ENCODE measurements around the gene TNFAIP8L3. TPM values are rescaled to one million over a fixed set of nuclear protein-coding genes. Genes with fewer than 3 reads are reported as not detected.

Gene TNFAIP8L3
- total RNA-seq, 1 experiment from 2014 or later: 0.20 TPM

DNA sequence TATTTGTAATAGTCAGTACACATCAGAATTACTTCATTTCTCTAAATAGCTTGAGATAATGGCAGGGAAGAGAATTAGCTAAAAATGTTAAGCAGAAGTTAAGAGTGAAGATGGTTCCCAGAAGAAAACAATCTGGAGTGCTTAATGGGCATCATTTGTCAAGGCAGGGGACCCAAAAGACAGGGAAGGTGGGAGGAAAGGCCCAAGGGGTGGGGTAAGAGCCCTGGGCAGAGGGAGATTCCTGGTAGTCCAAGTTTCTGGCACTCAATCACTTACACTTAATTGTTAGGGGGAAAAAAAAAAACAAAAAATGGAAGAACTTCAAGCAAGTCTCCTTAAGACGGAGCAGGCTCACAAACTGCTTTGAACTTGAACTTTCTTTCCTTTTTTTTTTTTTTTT, 28.9 kb downstream of the TNFAIP8L3 start:
- H3K36me3 ChIP-seq (ENCODE audit: low read depth): no peaks in the 10 kb centered on the region
- H3K9me2 ChIP-seq (ENCODE audit: insufficient read depth): no peaks in the 10 kb centered on the region
- H3K9me3 ChIP-seq (ENCODE audit: insufficient read depth, low read depth): no peaks in the 10 kb centered on the region
- H3K4me3 ChIP-seq: no peak overlapping the region
- BruUV-seq (replicated peaks): no TSS peak
- no peak for DNase-seq
- no peak overlapping the region for H3K27ac ChIP-seq
- intact Hi-C loops (cut with micrococcal nuclease; ENCODE audit: unreplicated experiment): no loop called here
- TF ChIP-seq, protein P1, sequence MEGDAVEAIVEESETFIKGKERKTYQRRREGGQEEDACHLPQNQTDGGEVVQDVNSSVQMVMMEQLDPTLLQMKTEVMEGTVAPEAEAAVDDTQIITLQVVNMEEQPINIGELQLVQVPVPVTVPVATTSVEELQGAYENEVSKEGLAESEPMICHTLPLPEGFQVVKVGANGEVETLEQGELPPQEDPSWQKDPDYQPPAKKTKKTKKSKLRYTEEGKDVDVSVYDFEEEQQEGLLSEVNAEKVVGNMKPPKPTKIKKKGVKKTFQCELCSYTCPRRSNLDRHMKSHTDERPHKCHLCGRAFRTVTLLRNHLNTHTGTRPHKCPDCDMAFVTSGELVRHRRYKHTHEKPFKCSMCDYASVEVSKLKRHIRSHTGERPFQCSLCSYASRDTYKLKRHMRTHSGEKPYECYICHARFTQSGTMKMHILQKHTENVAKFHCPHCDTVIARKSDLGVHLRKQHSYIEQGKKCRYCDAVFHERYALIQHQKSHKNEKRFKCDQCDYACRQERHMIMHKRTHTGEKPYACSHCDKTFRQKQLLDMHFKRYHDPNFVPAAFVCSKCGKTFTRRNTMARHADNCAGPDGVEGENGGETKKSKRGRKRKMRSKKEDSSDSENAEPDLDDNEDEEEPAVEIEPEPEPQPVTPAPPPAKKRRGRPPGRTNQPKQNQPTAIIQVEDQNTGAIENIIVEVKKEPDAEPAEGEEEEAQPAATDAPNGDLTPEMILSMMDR (conservative IDR thresholded peaks at IDR 0.05): no peak
- no peak for TF ChIP-seq EZH2 (IDR thresholded peaks at IDR 0.05; ENCODE audit: low read depth)
- ChIA-PET POLR2A (ENCODE audit: unreplicated experiment) (no interaction called here), CTCF (no interaction called here)
- H2AFZ ChIP-seq: no peak overlapping the region
- no peaks in the 10 kb centered on the region for H3K4me1 ChIP-seq (replicated peaks; ENCODE audit: insufficient read depth)
- H3F3A ChIP-seq (ENCODE audit: insufficient read depth, low read depth): no peaks in the 10 kb centered on the region
- H3K79me2 ChIP-seq (ENCODE audit: low read depth): no peaks in the 10 kb centered on the region
- no peaks in the 10 kb centered on the region for H3K27me3 ChIP-seq (ENCODE audit: insufficient read depth, low read depth)
- no peak overlapping the region for H3K4me2 ChIP-seq
- no peaks in the 10 kb centered on the region for H4K20me1 ChIP-seq (ENCODE audit: insufficient read depth)

DNA sequence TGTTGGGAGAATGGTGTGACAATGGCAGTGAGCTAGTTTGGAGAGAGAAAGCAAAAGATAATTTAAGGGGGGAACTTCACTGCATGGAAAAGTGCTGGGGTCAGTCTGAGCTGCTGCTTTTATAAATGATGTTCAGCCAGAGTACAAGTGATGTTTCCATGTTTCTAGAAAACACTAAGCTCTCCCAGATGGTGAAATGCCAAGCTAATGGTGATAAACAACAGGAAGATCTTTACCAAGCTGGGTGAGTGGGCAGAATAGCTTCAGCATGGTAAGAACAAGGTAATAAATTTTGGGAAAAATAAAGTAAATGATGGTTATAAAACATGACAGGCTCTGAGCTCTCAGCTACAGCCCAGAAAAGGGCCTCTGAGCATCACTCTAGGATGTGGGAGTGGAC, 29.4 kb downstream of the TNFAIP8L3 start:
- Histone ChIP-seq H2AFZ (no peak overlapping the region), H3K9me3 (ENCODE audit: insufficient read depth, low read depth) (no peaks in the 10 kb centered on the region), H3K9me2 (ENCODE audit: insufficient read depth) (no peaks in the 10 kb centered on the region), H3F3A (ENCODE audit: insufficient read depth, low read depth) (no peaks in the 10 kb centered on the region), H3K4me2 (no peak overlapping the region), H3K4me1 (replicated peaks; ENCODE audit: insufficient read depth) (no peaks in the 10 kb centered on the region), H3K27ac (no peak overlapping the region), H3K4me3 (no peak overlapping the region), H3K36me3 (ENCODE audit: low read depth) (no peaks in the 10 kb centered on the region), H3K79me2 (ENCODE audit: low read depth) (no peaks in the 10 kb centered on the region), H4K20me1 (ENCODE audit: insufficient read depth) (no peaks in the 10 kb centered on the region), H3K27me3 (ENCODE audit: insufficient read depth, low read depth) (no peaks in the 10 kb centered on the region)
- TF ChIP-seq, protein P1 (conservative IDR thresholded peaks at IDR 0.05): no peak
- TF ChIP-seq EZH2 (IDR thresholded peaks at IDR 0.05; ENCODE audit: low read depth): no peak
- no peak for DNase-seq
- CTCF ChIA-PET: no interaction called here
- POLR2A ChIA-PET (ENCODE audit: unreplicated experiment): no interaction called here
- intact Hi-C loops (cut with micrococcal nuclease; ENCODE audit: unreplicated experiment): no loop called here
- no TSS peak for BruUV-seq (replicated peaks)

DNA sequence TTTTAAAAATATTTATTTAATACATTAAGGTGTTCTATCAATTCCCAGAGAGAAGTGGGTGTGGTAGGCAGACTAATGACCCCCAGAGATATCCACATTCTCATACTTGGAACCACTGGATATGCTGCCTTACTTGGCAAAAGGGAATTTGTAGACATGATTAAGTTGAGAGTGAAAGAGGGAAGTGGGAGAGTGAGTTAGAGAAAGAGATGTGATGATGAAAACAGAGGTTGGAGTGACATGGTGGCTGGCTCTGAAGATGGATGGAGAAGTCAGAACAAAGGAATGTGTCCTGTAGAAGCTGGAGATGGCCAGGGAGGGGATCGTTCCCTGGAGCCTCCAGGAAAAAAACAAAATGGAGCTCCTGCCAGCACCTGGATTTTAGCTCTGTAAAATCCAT, 32.0 kb downstream of the TNFAIP8L3 start:
- H3K27me3 ChIP-seq (ENCODE audit: insufficient read depth, low read depth): no peaks in the 10 kb centered on the region; the same call in 1 of the 2 replicates
- H4K20me1 ChIP-seq (ENCODE audit: insufficient read depth): no peaks in the 10 kb centered on the region
- H2AFZ ChIP-seq: no peak overlapping the region
- H3K9me3 ChIP-seq (ENCODE audit: insufficient read depth, low read depth): no peaks in the 10 kb centered on the region
- TF ChIP-seq, protein P1 (conservative IDR thresholded peaks at IDR 0.05): no peak
- no peak for TF ChIP-seq EZH2 (IDR thresholded peaks at IDR 0.05; ENCODE audit: low read depth)
- H3K36me3 ChIP-seq (ENCODE audit: low read depth): no peaks in the 10 kb centered on the region
- no TSS peak for BruUV-seq (replicated peaks)
- no peaks in the 10 kb centered on the region for H3K4me1 ChIP-seq (replicated peaks; ENCODE audit: insufficient read depth)
- H3K79me2 ChIP-seq (ENCODE audit: low read depth): no peaks in the 10 kb centered on the region
- no peaks in the 10 kb centered on the region for H3F3A ChIP-seq (ENCODE audit: insufficient read depth, low read depth)
- intact Hi-C loops (cut with micrococcal nuclease; ENCODE audit: unreplicated experiment): no loop called here
- ChIA-PET POLR2A (ENCODE audit: unreplicated experiment) (no interaction called here), CTCF (no interaction called here)
- no peak overlapping the region for H3K4me2 ChIP-seq
- H3K4me3 ChIP-seq: no peak overlapping the region
- no peaks in the 10 kb centered on the region for H3K9me2 ChIP-seq (ENCODE audit: insufficient read depth)
- no peak overlapping the region for H3K27ac ChIP-seq
- no peak for DNase-seq
